ENCODE data around the gene CDH4.

GRCh38 chr20:61753316-61753942 is 501.4 kb downstream of the CDH4 start:
- no peak for TF ChIP-seq IRF1 (CRISPR knock-in tag; IDR thresholded peaks at IDR 0.05; ENCODE audit: low read depth)
- TF ChIP-seq SETDB1 (CRISPR knock-in tag; IDR thresholded peaks at IDR 0.05; ENCODE audit: borderline replicate concordance), result no peak
- no peak for TF ChIP-seq CTCF (CRISPR knock-in tag; IDR thresholded peaks at IDR 0.05)
- no peak for TF ChIP-seq ZNF639 (CRISPR knock-in tag; conservative IDR thresholded peaks at IDR 0.05)
- TF ChIP-seq RAD21 (CRISPR knock-in tag; IDR thresholded peaks at IDR 0.05), result no peak
- TF ChIP-seq PBX3 (CRISPR knock-in tag; IDR thresholded peaks at IDR 0.05; ENCODE audit: borderline replicate concordance), result no peak
- TF ChIP-seq SUZ12 (IDR thresholded peaks at IDR 0.05; ENCODE audit: low read depth, low read length), result no peak
- TF ChIP-seq SRY (CRISPR knock-in tag; IDR thresholded peaks at IDR 0.05), result no peak

Data from HepG2 (cell line).